Stomach smooth muscle (tissue), 2 donors: ENCODE data around the gene SUN2.

ENCODE experiments used
- H3K27ac ChIP-seq: one replicate; pipeline ENCODE4 v1.7.0; 2013; ENCODE audit warnings: mild to moderate bottlenecking, low read length, inconsistent platforms
- H3K27me3 ChIP-seq, 2 donors: one replicate each; pipeline ENCODE4 v1.7.0; 2013; ENCODE audit warnings: low read length in 2 of 2; ENCODE audit not compliant: insufficient read depth in 2 of 2, control insufficient read depth in 1 of 2
- H3K36me3 ChIP-seq, 2 donors: one replicate each; pipeline ENCODE4 v1.7.0; 2013; ENCODE audit warnings: low read length in 2 of 2; ENCODE audit not compliant: control insufficient read depth in 2 of 2, insufficient read depth in 2 of 2
- H3K4me1 ChIP-seq: one replicate; pipeline ENCODE4 v1.7.0; 2013; ENCODE audit warnings: low read length; ENCODE audit not compliant: control insufficient read depth, insufficient read depth
- H3K4me3 ChIP-seq, 2 donors: one replicate each; pipeline ENCODE4 v1.7.0; 2013; ENCODE audit warnings: low read length in 2 of 2
- H3K9ac ChIP-seq, 2 donors: one replicate each; pipeline ENCODE4 v1.7.0; 2013; ENCODE audit warnings: low read length in 2 of 2, mild to moderate bottlenecking in 1 of 2
- H3K9me3 ChIP-seq, 2 donors: one replicate each; pipeline ENCODE4 v1.7.0; 2013; ENCODE audit warnings: low read length in 2 of 2; ENCODE audit not compliant: control insufficient read depth in 2 of 2
- donor health status: healthy.
- donor health status: Pancreatic carcinoma.

Gene SUN2

DNA sequence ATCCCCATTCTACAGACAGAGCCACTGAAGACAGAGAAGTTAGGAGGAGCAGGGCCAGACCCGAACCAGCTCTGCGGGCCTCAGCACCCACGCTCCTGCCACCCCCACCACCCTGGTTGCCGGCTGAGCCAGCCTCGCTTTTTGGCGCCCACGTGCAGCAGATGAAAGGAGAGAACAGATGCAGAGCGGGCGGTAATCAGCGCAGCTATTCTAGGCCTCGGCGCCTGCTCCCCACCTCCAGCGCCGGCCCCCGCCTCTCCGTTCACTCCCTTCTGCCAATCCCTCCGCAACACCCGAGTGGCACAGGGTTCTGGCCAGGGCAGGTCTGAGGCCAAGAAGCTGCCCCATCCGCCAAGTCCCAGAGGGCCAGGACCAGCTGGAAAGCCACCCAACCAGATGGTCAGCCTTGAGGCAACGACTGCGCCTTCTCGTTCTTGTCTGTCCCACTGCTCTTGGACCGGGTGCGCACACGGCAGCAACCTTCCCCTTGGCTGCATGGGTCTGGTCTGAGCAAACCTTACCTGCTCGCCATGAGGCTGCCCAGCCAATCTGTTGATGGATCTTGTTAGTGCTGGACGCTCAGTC lies 21.4 kb upstream of the SUN2 start:
- Histone ChIP-seq H3K36me3 (peaks cover 24% of the 10 kb centered on the region in 2 donors), H3K9ac (no peak overlapping the region), H3K27me3 (no peaks in the 10 kb centered on the region), H3K27ac (no peak overlapping the region), H3K4me3 (no peak overlapping the region), H3K4me1 (peaks cover 3% of the 10 kb centered on the region), H3K9me3 (no peaks in the 10 kb centered on the region)

DNA sequence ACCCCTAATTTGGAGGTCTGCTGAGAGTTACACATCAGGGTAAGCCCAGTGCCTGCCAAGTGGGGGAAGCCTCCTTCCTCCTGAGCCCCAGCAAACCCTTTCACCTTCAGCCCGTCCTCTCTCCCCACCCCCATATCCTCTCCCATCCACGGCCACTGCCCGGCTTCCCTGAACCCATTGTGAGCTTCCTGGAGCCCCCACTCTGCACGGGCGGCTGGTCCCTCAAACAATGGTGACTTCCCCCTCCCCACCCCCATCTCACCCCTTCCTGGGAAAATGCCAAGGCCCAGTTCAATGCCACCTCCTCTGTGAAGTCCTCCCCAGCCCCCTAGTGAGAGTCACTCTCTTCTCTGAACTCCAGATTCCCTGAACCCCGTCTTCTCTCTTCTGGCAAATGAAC lies 20.3 kb upstream of the SUN2 start:
- peaks cover 17 to 19% of the 10 kb centered on the region in 2 donors for H3K36me3 ChIP-seq
- peaks cover 3% of the 10 kb centered on the region for H3K4me1 ChIP-seq
- H3K4me3 ChIP-seq, result no peak overlapping the region
- H3K27ac ChIP-seq, result no peak overlapping the region
- no peaks in the 10 kb centered on the region for H3K9me3 ChIP-seq
- H3K27me3 ChIP-seq, result no peaks in the 10 kb centered on the region
- H3K9ac ChIP-seq, result no peak overlapping the region

- Histone ChIP-seq H3K27ac (no peak overlapping the region), H3K27me3 (no peaks in the 10 kb centered on the region), H3K9ac (no peak overlapping the region), H3K9me3 (no peaks in the 10 kb centered on the region), H3K4me3 (no peak overlapping the region), H3K4me1 (peaks cover 3% of the 10 kb centered on the region), H3K36me3 (peaks cover 16 to 17% of the 10 kb centered on the region in 2 donors)
Measured at GRCh38 chr22:38775656-38776055, 19.9 kb upstream of the SUN2 start.

GRCh38 chr22:38774496-38775166 lies 18.8 kb upstream of the SUN2 start:
- Histone ChIP-seq H3K4me3 (no peak overlapping the region), H3K4me1 (peaks cover 3% of the 10 kb centered on the region), H3K9me3 (no peaks in the 10 kb centered on the region), H3K27ac (no peak overlapping the region), H3K9ac (no peak overlapping the region), H3K27me3 (no peaks in the 10 kb centered on the region), H3K36me3 (peaks cover 7 to 10% of the 10 kb centered on the region in 2 donors)

DNA sequence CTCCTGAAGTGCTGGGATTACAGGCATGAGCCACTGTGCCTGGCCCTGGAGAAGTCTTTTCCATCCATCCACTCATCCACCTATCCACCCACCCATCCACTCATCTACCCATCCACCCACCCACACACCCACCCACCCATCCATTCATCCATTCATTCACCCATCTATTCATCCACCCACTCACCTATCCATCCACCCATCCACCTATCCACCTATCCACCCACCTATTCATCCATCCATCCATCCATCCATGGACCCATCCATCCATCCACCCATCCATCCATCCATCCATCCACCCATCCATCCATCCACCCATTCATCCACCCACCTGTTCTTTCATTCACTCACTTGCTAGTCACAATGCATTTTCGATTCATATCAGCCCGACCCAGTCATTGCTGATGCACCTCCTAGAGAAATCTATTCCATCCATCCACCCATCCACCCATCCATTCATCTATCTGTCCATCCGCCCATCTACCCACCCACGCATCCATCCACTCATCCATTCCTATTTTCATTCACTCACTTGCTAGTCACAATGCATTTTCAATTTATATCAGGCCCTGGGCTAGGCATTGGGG lies 17.7 kb upstream of the SUN2 start:
- Histone ChIP-seq H3K27me3 (no peaks in the 10 kb centered on the region), H3K4me3 (no peak overlapping the region), H3K9ac (no peak overlapping the region), H3K9me3 (no peaks in the 10 kb centered on the region), H3K27ac (no peak overlapping the region), H3K36me3 (peaks cover 0 to 3% of the 10 kb centered on the region in 2 donors), H3K4me1 (peaks cover 3% of the 10 kb centered on the region)

DNA sequence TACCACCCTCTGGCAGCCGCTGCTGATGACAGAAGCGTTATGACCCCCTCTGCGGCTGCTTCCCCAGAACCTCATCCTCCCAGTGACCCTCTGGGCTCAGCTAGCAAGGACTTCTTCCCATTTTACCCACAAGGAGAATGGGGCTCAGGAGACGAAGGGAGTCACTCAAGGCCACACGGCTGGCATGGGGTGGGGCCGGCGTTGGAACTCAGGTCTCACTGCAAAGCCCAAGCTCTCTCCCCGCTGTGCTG lies 16.8 kb upstream of the SUN2 start:
- Histone ChIP-seq H3K36me3 (no peaks in the 10 kb centered on the region), H3K4me3 (no peak overlapping the region), H3K4me1 (peaks cover 2% of the 10 kb centered on the region), H3K27ac (no peak overlapping the region), H3K9me3 (no peaks in the 10 kb centered on the region), H3K27me3 (no peaks in the 10 kb centered on the region), H3K9ac (no peak overlapping the region)

- H3K4me1 ChIP-seq, result no peaks in the 10 kb centered on the region
- no peak overlapping the region for H3K4me3 ChIP-seq
- no peaks in the 10 kb centered on the region for H3K9me3 ChIP-seq
- peaks cover 0 to 2% of the 10 kb centered on the region in 2 donors for H3K27me3 ChIP-seq
- no peaks in the 10 kb centered on the region for H3K36me3 ChIP-seq
- H3K27ac ChIP-seq, result no peak overlapping the region
- H3K9ac ChIP-seq, result no peak overlapping the region
Measured at GRCh38 chr22:38770257-38770949, 14.6 kb upstream of the SUN2 start.

DNA sequence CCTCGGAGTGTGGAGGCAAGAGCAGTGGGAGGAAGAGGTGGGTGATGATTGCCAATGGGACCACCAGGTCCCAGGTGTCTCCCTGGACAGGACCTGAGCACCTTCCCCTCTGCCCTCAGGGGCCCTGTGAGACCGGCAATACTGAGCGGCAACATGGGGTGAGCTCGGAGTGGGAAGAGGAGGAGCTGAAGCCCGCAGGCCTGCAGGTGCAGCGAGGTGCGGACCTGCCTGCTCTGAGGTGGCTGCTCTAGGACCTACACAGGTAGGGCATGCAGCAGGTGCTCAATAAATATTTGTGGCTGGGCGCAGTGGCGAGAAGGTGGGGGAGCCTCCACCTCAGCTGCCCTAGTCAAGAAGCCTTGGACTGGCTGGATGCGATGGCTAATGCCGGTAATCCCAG lies 12.2 kb upstream of the SUN2 start:
- Histone ChIP-seq H3K36me3 (no peaks in the 10 kb centered on the region), H3K4me1 (no peaks in the 10 kb centered on the region), H3K9me3 (no peaks in the 10 kb centered on the region), H3K27ac (no peak overlapping the region), H3K27me3 (peaks cover 0 to 2% of the 10 kb centered on the region in 2 donors), H3K4me3 (no peak overlapping the region), H3K9ac (no peak overlapping the region)

DNA sequence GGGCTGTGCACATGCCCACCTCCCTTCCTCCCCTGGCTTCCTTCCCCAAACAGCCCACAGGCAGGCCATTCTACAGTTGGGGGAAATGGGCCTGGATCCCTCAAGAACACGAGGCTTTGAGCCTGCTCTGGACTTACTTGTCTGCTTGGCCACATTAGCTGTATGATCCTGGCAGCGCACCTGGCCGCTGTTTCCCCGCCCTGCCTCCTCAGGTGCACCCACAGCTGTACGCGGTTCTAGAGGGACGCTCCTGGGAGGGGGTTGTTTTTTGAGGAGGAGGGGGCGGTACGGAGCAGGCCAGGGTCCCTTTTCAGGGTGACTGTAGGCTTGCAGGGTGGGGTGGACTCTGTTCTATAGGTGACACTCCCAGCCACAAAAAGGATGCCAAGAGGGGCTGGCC lies 11.5 kb upstream of the SUN2 start:
- no peak overlapping the region for H3K9ac ChIP-seq
- no peaks in the 10 kb centered on the region for H3K9me3 ChIP-seq
- H3K4me1 ChIP-seq, result no peaks in the 10 kb centered on the region
- no peak overlapping the region for H3K27ac ChIP-seq
- peaks cover 0 to 2% of the 10 kb centered on the region in 2 donors for H3K27me3 ChIP-seq
- no peaks in the 10 kb centered on the region for H3K36me3 ChIP-seq
- H3K4me3 ChIP-seq, result no peak overlapping the region

- Histone ChIP-seq H3K4me1 (no peaks in the 10 kb centered on the region), H3K36me3 (no peaks in the 10 kb centered on the region), H3K4me3 (no peak overlapping the region), H3K27ac (no peak overlapping the region), H3K9ac (no peak overlapping the region), H3K27me3 (peaks cover 0 to 2% of the 10 kb centered on the region in 2 donors), H3K9me3 (no peaks in the 10 kb centered on the region)
Measured at GRCh38 chr22:38766076-38766777, 10.4 kb upstream of the SUN2 start.
